ENCODE results near the gene EMD.
A peak's percentile ranks its signal among the peaks of the same experiment; 100 is the strongest.
"Not testable (repeated sequence)": the region's sequence is repeated elsewhere in the genome, so short reads cannot be mapped to it uniquely, and the experiment has no call there.

Gene EMD

GRCh38 chrX:154397888-154398667 is 19.0 kb downstream of the EMD start, which contains the start of gene RPL10:
Gene RPL10, plus strand, starts transcription at chrX:154398377. Its CDS starts 143 bp downstream, at chrX:154398520.
- DNase-seq: peak; percentile 94 to 95 (median 95)

GRCh38 chrX:154398668-154399526 is 19.8 kb downstream of the EMD start:
- DNase-seq: peak; percentile 82 to 86 (median 84)

- DNase-seq: no peak
Observed at GRCh38 chrX:154399527-154400368, 20.7 kb downstream of the EMD start.

GRCh38 chrX:154400369-154400817 is 21.3 kb downstream of the EMD start:
- DNase-seq: not testable (repeated sequence)

GRCh38 chrX:154401045-154401799 is 22.1 kb downstream of the EMD start:
- no peak for DNase-seq

GRCh38 chrX:154401918-154402621 is 23.0 kb downstream of the EMD start:
- DNase-seq: no peak

GRCh38 chrX:154402622-154403127 is 23.6 kb downstream of the EMD start:
- DNase-seq: no peak

GRCh38 chrX:154403192-154403591 is 24.1 kb downstream of the EMD start:
- DNase-seq: no peak

GRCh38 chrX:154403858-154404257 is 24.8 kb downstream of the EMD start:
- no peak for DNase-seq

- DNase-seq: no peak
Observed at GRCh38 chrX:154404625-154405192, 25.6 kb downstream of the EMD start.

GRCh38 chrX:154408659-154409221 is 29.6 kb downstream of the EMD start:
- no peak for DNase-seq

GRCh38 chrX:154409222-154409871 is 30.3 kb downstream of the EMD start, which contains the start of gene DNASE1L1:
Gene DNASE1L1, minus strand, starts transcription at chrX:154409254. Its CDS starts 3,686 bp downstream, at chrX:154405568.
- DNase-seq: peak; percentile 89 to 94 (median 90)

- peak in 1 of 3 donors; percentile 55 for DNase-seq
Observed at GRCh38 chrX:154411981-154412340, 32.9 kb downstream of the EMD start.

GRCh38 chrX:154412468-154412867 is 33.4 kb downstream of the EMD start:
- DNase-seq: peak in 1 of 3 donors; percentile 30

- DNase-seq: no peak
Observed at GRCh38 chrX:154413142-154413541, 34.0 kb downstream of the EMD start.

GRCh38 chrX:154417157-154417556 is 38.1 kb downstream of the EMD start:
- DNase-seq: no peak

- DNase-seq: no peak
Observed at GRCh38 chrX:154419189-154419588, 40.1 kb downstream of the EMD start.

- no peak for DNase-seq
Observed at GRCh38 chrX:154419688-154420401, 40.8 kb downstream of the EMD start.

- no peak for DNase-seq
Observed at GRCh38 chrX:154420402-154420756, 41.3 kb downstream of the EMD start.
